ENCODE results near the gene PEX16. TPM values are rescaled to one million over a fixed set of nuclear protein-coding genes. Genes with fewer than 3 reads are reported as not detected.

The PEX16 gene
- total and polyA plus RNA-seq, 5 donors, result 14.3 to 17.7 (median 16.7) TPM

DNA sequence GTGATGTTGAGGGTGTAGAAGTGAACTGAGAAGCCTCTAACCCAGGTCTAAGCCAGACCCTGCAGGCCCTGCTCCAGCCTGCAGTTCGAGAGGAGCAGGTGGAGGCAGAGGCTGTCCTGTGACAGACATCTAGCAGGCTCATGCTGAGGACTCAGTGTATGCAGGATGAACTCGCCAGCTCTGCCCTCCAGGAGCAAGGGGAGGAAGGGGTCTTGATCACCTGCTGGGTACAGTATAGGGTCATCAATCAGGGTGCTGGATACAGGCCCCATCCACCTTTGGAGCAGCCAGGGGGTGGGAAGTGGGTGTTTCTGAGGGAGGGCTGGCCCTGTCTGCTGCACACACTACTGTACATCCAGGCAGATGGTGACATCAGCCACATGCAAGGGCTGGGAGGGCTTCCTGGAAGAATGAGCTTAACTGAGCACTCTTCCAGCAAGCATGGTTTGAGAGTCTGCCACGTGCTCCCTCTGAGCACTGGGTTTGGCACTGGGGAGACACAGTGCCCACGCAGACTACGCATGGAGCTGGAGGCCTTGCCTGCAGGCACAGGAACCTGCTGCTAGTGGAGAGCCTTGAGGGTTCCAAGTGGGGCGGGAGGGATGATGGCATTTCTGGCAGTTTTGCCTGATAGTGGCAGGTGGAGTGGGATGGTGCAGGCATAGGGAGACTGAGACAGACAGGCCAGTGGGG lies 23.0 kb downstream of the PEX16 start:
- intact Hi-C loops (cut with DNase I), result no loop called here
- H3K9me3 ChIP-seq (ENCODE audit: control insufficient read depth, low read length), result no peaks in the 10 kb centered on the region
- no peak overlapping the region for H3K4me3 ChIP-seq (ENCODE audit: low read length)
- peaks cover 4% of the 10 kb centered on the region for H3K4me1 ChIP-seq (ENCODE audit: control insufficient read depth, insufficient read depth, low read length)
- 84% methylated on average over 6 of the region's 6 CpGs for WGBS
- DNase-seq, result peak in 1 of 3 donors; percentile 14
- H3K27ac ChIP-seq (ENCODE audit: low read length), result no peak overlapping the region
- ATAC-seq, result no peak
- H3K27me3 ChIP-seq (ENCODE audit: control insufficient read depth, insufficient read depth), result no peaks in the 10 kb centered on the region

- H3K4me3 ChIP-seq (ENCODE audit: low read length), result no peak overlapping the region
- no peak for ATAC-seq
- no peaks in the 10 kb centered on the region for H3K9me3 ChIP-seq (ENCODE audit: control insufficient read depth, low read length)
- intact Hi-C loops (cut with DNase I), result no loop called here
- H3K27me3 ChIP-seq (ENCODE audit: control insufficient read depth, insufficient read depth), result no peaks in the 10 kb centered on the region
- DNase-seq, result peak in 1 of 3 donors; percentile 6
- no peak overlapping the region for H3K27ac ChIP-seq (ENCODE audit: low read length)
- WGBS, result 72% methylated on average over 5 of the region's 5 CpGs
- peaks cover 2% of the 10 kb centered on the region for H3K4me1 ChIP-seq (ENCODE audit: control insufficient read depth, insufficient read depth, low read length)
Observed at GRCh38 chr11:45892856-45893255, 24.8 kb downstream of the PEX16 start.

DNA sequence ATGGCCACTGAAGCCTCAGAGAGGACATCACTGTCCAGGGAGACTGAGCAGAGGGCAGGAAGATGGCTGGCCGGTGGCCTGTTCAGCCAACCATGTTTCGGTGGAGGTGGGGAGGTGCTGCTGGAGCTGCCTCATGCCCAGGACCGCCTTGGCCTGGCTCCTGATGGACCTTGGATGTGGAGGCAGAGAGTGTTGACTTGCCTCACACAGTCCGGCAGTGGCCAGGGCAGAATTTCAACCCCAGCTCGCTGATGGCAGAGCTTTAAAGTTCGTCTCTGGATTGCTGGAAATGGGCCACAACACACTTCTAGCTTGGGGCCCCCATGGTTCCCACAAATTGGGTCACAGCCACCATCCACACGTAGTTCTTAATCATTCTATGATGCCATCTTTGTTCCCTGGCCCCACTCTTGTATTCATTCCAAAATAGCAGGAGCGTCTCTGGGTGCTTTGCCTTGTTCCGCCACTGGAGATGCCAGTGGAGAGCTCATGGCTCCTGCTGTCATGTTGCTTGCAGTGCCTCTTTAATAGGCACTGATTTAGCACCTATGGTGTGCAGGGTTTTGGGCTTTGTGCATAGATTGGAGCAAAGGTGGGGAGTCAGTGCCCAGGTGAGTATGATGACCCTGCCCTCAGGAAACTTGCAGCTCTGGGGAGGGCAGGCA lies 26.7 kb downstream of the PEX16 start:
- Histone ChIP-seq H3K27ac (ENCODE audit: low read length) (no peak overlapping the region), H3K9me3 (ENCODE audit: control insufficient read depth, low read length) (no peaks in the 10 kb centered on the region), H3K4me1 (ENCODE audit: control insufficient read depth, insufficient read depth, low read length) (peaks cover 2% of the 10 kb centered on the region), H3K4me3 (ENCODE audit: low read length) (no peak overlapping the region), H3K27me3 (ENCODE audit: control insufficient read depth, insufficient read depth) (no peaks in the 10 kb centered on the region)
- ATAC-seq, result no peak
- 80% methylated on average over 9 of the region's 9 CpGs for WGBS
- intact Hi-C loops (cut with DNase I), result no loop called here
- DNase-seq, result peak in 1 of 3 donors; percentile 23

DNA sequence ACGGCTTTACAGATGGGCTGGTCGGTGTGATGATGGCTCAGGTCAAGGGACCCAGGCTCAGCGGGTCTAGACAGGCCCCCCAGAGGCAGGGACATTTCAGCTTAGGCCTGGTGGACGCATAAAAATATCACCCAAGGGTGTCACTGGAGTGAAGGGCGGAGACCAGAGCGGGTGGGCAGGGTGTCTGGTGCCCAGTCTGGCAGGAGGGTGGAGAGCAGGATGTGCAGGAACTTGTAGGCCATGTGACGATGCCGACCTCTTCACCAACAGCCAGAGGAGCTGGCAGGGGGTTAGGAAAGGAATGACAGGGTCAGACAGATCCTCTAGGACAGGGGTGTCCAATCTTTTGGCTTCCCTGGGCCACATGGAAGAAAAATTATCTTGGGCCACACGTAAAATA lies 27.7 kb downstream of the PEX16 start:
- peaks cover 2% of the 10 kb centered on the region for H3K4me1 ChIP-seq (ENCODE audit: control insufficient read depth, insufficient read depth, low read length)
- no peak overlapping the region for H3K27ac ChIP-seq (ENCODE audit: low read length)
- no peaks in the 10 kb centered on the region for H3K9me3 ChIP-seq (ENCODE audit: control insufficient read depth, low read length)
- H3K27me3 ChIP-seq (ENCODE audit: control insufficient read depth, insufficient read depth), result no peaks in the 10 kb centered on the region
- WGBS, result 73% methylated on average over 9 of the region's 9 CpGs
- DNase-seq (peak in 2 of 3 donors; percentile 44 to 63), ATAC-seq (peak; percentile 17 to 41)
- intact Hi-C loops (cut with DNase I), result no loop called here
- no peak overlapping the region for H3K4me3 ChIP-seq (ENCODE audit: low read length)

- intact Hi-C loops (cut with DNase I), result no loop called here
- ATAC-seq (no peak), DNase-seq (peak in 1 of 3 donors; percentile 19)
- Histone ChIP-seq H3K4me3 (ENCODE audit: low read length) (no peak overlapping the region), H3K4me1 (ENCODE audit: control insufficient read depth, insufficient read depth, low read length) (peaks cover 2% of the 10 kb centered on the region), H3K27ac (ENCODE audit: low read length) (no peak overlapping the region), H3K9me3 (ENCODE audit: control insufficient read depth, low read length) (no peaks in the 10 kb centered on the region), H3K27me3 (ENCODE audit: control insufficient read depth, insufficient read depth) (no peaks in the 10 kb centered on the region)
- 80% methylated on average over 8 of the region's 8 CpGs for WGBS
Observed at GRCh38 chr11:45889555-45889954, 28.1 kb downstream of the PEX16 start.

- no peak overlapping the region for H3K27ac ChIP-seq (ENCODE audit: low read length)
- H3K9me3 ChIP-seq (ENCODE audit: control insufficient read depth, low read length), result no peaks in the 10 kb centered on the region
- intact Hi-C loops (cut with DNase I), result no loop called here
- no peaks in the 10 kb centered on the region for H3K4me1 ChIP-seq (ENCODE audit: control insufficient read depth, insufficient read depth, low read length)
- DNase-seq (peak in 1 of 3 donors; percentile 4), ATAC-seq (no peak)
- no peaks in the 10 kb centered on the region for H3K27me3 ChIP-seq (ENCODE audit: control insufficient read depth, insufficient read depth)
- 83% methylated on average over 10 of the region's 10 CpGs for WGBS
- H3K4me3 ChIP-seq (ENCODE audit: low read length), result no peak overlapping the region
Observed at GRCh38 chr11:45887587-45887986, 30.1 kb downstream of the PEX16 start.

GRCh38 chr11:45886816-45887520 lies 30.7 kb downstream of the PEX16 start:
- H3K4me1 ChIP-seq (ENCODE audit: control insufficient read depth, insufficient read depth, low read length), result no peaks in the 10 kb centered on the region
- DNase-seq (peak in 1 of 3 donors; percentile 19), ATAC-seq (no peak)
- H3K4me3 ChIP-seq (ENCODE audit: low read length), result no peak overlapping the region
- intact Hi-C loops (cut with DNase I), result no loop called here
- no peaks in the 10 kb centered on the region for H3K9me3 ChIP-seq (ENCODE audit: control insufficient read depth, low read length)
- H3K27me3 ChIP-seq (ENCODE audit: control insufficient read depth, insufficient read depth), result no peaks in the 10 kb centered on the region
- no peak overlapping the region for H3K27ac ChIP-seq (ENCODE audit: low read length)
- WGBS, result 92% methylated on average over 4 of the region's 4 CpGs

DNA sequence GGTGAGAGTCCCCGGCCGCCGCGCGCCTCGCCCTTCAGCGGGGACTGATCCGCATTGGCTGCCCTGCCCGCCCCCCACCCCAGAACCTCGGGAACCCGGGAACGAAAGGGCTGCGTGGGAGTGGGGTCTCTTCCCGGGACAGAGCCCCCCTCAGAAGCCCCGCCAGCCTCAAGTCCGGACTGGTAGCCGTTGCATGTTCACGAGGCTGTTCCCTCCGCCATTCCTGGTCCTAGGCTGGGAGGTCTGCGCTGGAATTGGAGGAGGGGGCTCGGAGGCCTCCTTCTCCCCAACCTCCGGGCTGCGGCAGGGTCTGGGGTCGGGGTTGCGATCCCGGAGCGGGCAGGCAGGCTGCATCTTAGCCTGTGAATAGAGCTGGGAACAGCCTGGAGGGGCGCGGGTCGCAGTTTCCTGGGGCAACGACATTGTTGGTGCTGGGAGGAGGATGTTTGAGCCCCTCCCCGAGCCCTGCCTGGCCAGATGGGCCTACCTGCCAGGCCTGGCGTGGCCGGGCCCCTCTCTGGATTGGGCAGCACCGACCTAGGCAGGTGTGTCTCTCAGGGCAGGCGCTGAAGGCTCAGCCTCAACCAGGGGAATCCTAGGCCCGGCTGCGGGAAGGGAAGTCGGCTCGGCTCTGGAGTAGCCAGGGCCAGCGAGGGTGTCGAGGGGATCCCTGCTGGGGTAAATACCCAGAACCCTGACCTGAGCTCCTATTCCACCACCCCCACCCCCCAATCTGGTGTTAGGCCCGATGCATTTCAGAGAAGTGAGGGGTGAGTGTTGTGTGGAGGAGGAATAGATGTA lies 31.6 kb downstream of the PEX16 start:
- WGBS, result 18% methylated on average over 43 of the region's 43 CpGs
- intact Hi-C loops (cut with DNase I), result no loop called here
- ATAC-seq (no peak), DNase-seq (no peak)
- no peak overlapping the region for H3K27ac ChIP-seq (ENCODE audit: low read length)
- H3K4me1 ChIP-seq (ENCODE audit: control insufficient read depth, insufficient read depth, low read length), result no peaks in the 10 kb centered on the region
- H3K27me3 ChIP-seq (ENCODE audit: control insufficient read depth, insufficient read depth), result no peaks in the 10 kb centered on the region
- H3K9me3 ChIP-seq (ENCODE audit: control insufficient read depth, low read length), result no peaks in the 10 kb centered on the region
- H3K4me3 ChIP-seq (ENCODE audit: low read length), result peak overlapping the region; percentile 57

DNA sequence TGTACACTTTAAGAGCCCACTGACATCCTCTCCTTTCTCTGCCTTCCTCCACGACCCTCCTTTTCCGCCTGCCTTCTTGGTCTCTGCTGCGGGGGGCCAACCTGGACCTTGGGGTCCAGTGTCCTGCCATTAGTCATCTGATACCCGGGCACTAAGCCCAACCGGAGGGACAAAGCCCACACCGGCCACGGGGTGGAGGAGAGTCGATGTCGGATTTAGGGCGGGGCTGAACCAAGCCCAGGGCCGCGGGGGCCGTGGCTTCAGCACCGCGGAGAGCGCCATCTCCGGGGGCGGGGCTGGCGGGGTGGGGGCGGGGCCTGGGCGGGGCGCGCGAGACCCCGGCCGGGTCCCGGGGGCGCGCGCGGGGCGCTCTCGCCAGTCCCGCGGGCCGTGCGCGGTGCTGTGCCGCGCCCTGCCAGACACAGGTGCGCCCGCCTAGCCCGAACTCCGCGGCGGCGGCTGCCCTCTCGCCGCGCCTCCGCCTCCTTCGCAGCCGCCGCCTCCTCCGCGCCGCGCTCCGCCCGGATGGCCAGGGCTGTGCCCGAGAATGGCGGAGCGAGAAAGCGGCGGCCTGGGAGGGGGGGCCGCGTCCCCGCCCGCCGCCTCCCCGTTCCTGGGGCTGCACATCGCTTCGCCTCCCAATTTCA lies 32.3 kb downstream of the PEX16 start, which contains the start of gene MAPK8IP1:
Gene MAPK8IP1 (plus strand): TSS at position 378 of the 647 bp plus-strand sequence. CDS start 170 bp downstream, at position 548.
- Histone ChIP-seq H3K27me3 (ENCODE audit: control insufficient read depth, insufficient read depth) (no peaks in the 10 kb centered on the region), H3K27ac (ENCODE audit: low read length) (no peak within 1 kb of the TSS), H3K4me1 (ENCODE audit: control insufficient read depth, insufficient read depth, low read length) (no peaks in the 10 kb centered on the region), H3K9me3 (ENCODE audit: control insufficient read depth, low read length) (no peaks in the 10 kb centered on the region), H3K4me3 (ENCODE audit: low read length) (peak within 1 kb of the TSS; percentile 57)
- DNase-seq (peak; percentile 58 to 86 (median 83)), ATAC-seq (peak; percentile 75 to 76)
- intact Hi-C loops (cut with DNase I), result no loop called here
- 2% methylated on average over 72 of the region's 73 CpGs for WGBS

DNA sequence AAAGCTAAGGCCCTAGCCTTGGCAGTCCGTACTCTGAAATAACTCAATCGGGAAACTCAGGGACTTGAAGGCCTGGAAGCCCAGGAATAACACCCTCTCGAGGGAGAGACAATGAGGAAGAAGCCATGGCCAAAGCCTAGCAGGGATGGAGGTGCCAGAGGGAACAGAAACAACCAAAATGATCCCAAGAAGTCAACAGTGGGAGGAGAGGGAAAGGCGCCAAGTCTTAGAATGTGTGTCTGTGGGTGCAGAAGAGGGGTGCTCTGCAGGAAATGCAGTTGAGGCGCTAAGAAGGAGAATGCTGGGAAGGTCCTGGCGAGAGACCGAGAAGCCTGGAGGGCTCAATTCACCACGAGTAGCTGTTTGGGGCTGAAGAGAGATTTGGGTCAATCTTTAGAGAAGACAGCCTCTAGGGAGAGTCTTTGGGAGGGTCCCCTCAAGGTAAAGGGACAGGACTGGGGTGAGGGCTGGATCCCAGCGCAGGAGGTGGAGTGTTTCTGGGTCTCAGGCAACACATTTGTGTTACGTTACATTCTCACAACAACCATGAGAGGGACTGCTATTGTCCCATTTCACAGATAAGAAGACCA lies 33.0 kb downstream of the PEX16 start:
- no peak for ATAC-seq
- no peaks in the 10 kb centered on the region for H3K4me1 ChIP-seq (ENCODE audit: control insufficient read depth, insufficient read depth, low read length)
- intact Hi-C loops (cut with DNase I), result no loop called here
- no peak overlapping the region for H3K4me3 ChIP-seq (ENCODE audit: low read length)
- no peak for DNase-seq
- H3K9me3 ChIP-seq (ENCODE audit: control insufficient read depth, low read length), result no peaks in the 10 kb centered on the region
- no peaks in the 10 kb centered on the region for H3K27me3 ChIP-seq (ENCODE audit: control insufficient read depth, insufficient read depth)
- 85% methylated on average over 10 of the region's 10 CpGs for WGBS
- H3K27ac ChIP-seq (ENCODE audit: low read length), result no peak overlapping the region

Measured in right cardiac atrium (tissue), 5 donors.